Activated CD8-positive, alpha-beta T cell treated with anti-CD3 and anti-CD28 coated beads for 36 hours (primary cell): ENCODE measurements around the gene B3GAT1. TPM values are rescaled to one million over a fixed set of nuclear protein-coding genes. Genes with fewer than 3 reads are reported as not detected.

Experiments
- ATAC-seq: fragments of 200-7000 bp; cut with Tn5 transposase; one replicate; pipeline ENCODE4 v1.10.0; 2021; ENCODE audit warnings: mild to moderate bottlenecking, moderate library complexity
- CTCF ChIA-PET: fragments of 350-600 bp; sonication (Branson Sonifier 250); formaldehyde crosslinking; loops from one replicate; lab custom pipeline; 2021; ENCODE audit warnings: antibody characterized with exemption; lab: Charles Lee
- POLR2A ChIA-PET: fragments of 350-600 bp; sonication (Branson Sonifier 250); formaldehyde crosslinking; loops from one replicate; lab custom pipeline; 2021; ENCODE audit warnings: antibody characterized with exemption; lab: Charles Lee
- DNase-seq: peaks from one replicate; pipeline ENCODE4 v3.0.0-alpha.2; 2020
- H3K27ac Mint-ChIP-seq: one replicate; pipeline ENCODE4 v1.8.0; 2021; ENCODE audit warnings: mild to moderate bottlenecking, mixed read lengths
- H3K27me3 Mint-ChIP-seq: one replicate; pipeline ENCODE4 v1.8.0; 2021; ENCODE audit warnings: mixed read lengths
- H3K36me3 Mint-ChIP-seq: one replicate; pipeline ENCODE4 v1.8.0; 2021; ENCODE audit warnings: low read depth, mixed read lengths
- H3K4me1 Mint-ChIP-seq: one replicate; pipeline ENCODE4 v1.8.0; 2021; ENCODE audit warnings: low read depth, mixed read lengths
- H3K4me3 Mint-ChIP-seq: one replicate; pipeline ENCODE4 v1.8.0; 2021; ENCODE audit warnings: mild to moderate bottlenecking, moderate library complexity, mixed read lengths
- H3K9me3 Mint-ChIP-seq: one replicate; pipeline ENCODE4 v1.8.0; 2021; ENCODE audit warnings: mixed read lengths
- intact Hi-C: fragments of 100-400 bp; cut with micrococcal nuclease; formaldehyde crosslinking; loops from one replicate; pipeline ENCODE4 v1.10.0; 2022
- total RNA-seq, 2 experiments: library from RNA; stranded (reverse); gene quantifications; one replicate each; pipeline ENCODE4 v1.2.3, GENCODE V29; 2021
- TF ChIP-seq, protein P1 (sequence below): fragments of 200-600 bp; IDR thresholded peaks from one replicate; pipeline ENCODE4 v1.8.0; 2022; ENCODE audit warnings: antibody characterized with exemption, mild to moderate bottlenecking

The B3GAT1 gene
- total RNA-seq, 2 experiments from 2014 or later, result 0.07 TPM; not detected in 1

- Mint-ChIP-seq H3K27me3 (no peaks in the 10 kb centered on the region), H3K4me1 (no peaks in the 10 kb centered on the region), H3K27ac (no peak overlapping the region), H3K36me3 (no peaks in the 10 kb centered on the region), H3K9me3 (no peaks in the 10 kb centered on the region), H3K4me3 (no peak overlapping the region)
- ChIA-PET CTCF (no interaction called here), POLR2A (no interaction called here)
- TF ChIP-seq, protein P1, sequence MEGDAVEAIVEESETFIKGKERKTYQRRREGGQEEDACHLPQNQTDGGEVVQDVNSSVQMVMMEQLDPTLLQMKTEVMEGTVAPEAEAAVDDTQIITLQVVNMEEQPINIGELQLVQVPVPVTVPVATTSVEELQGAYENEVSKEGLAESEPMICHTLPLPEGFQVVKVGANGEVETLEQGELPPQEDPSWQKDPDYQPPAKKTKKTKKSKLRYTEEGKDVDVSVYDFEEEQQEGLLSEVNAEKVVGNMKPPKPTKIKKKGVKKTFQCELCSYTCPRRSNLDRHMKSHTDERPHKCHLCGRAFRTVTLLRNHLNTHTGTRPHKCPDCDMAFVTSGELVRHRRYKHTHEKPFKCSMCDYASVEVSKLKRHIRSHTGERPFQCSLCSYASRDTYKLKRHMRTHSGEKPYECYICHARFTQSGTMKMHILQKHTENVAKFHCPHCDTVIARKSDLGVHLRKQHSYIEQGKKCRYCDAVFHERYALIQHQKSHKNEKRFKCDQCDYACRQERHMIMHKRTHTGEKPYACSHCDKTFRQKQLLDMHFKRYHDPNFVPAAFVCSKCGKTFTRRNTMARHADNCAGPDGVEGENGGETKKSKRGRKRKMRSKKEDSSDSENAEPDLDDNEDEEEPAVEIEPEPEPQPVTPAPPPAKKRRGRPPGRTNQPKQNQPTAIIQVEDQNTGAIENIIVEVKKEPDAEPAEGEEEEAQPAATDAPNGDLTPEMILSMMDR, result no peak
- no peak for DNase-seq
- intact Hi-C loops, result no loop called here
- no peak for ATAC-seq
These were observed 40.4 kb downstream of the B3GAT1 start for GRCh38 chr11:134371436-134372185.

- ChIA-PET POLR2A (no interaction called here), CTCF (no interaction called here)
- Mint-ChIP-seq H3K36me3 (no peaks in the 10 kb centered on the region), H3K4me1 (no peaks in the 10 kb centered on the region), H3K4me3 (no peak overlapping the region), H3K27me3 (no peaks in the 10 kb centered on the region), H3K9me3 (no peaks in the 10 kb centered on the region), H3K27ac (no peak overlapping the region)
- TF ChIP-seq, protein P1, result no peak
- intact Hi-C loops, result no loop called here
- ATAC-seq (no peak), DNase-seq (no peak)
These were observed 41.3 kb downstream of the B3GAT1 start for GRCh38 chr11:134370526-134371435.

DNA sequence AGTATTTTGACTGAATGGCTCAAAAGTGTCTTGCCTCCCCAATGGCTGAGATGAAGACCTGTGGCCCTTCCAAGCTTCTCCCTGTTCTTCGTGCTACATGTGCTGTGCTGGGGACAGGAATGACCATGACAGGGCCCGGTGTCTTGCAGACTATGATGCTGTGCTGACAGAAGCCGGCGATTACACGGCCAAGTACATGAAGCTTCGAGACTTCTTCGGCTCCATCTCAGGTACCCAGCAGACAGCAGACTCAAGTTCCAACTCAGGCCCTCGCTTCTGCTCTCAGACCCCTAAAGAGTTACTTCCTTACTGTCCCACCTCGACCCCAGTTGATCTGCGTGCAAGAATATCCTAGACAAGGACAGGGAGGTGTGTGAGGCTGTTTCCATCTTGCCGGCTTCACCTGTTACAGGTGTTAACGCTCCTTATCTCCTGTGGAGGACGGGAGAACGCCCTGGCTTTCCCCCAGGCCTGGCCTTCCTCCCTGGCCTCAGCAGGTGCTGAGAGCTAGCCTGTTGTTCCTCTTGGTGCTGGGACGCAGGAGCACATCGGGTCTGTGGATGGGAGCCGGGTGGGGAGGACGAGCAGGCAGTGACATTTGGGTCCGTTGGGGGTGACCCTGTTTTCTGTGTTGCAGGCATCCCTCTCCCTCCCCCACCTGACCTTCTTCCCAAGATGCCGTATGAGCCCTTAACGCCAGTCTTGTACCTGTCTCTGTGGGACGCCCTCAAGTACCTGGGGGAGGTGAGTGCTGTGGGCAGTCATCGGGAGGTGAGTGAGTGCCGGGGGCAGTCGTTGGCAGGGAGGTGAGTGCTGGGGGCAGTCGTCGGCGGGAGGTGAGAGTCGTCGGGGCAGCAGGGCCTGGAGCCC lies 42.2 kb downstream of the B3GAT1 start:
- TF ChIP-seq, protein P1, result no peak
- intact Hi-C loops, result no loop called here
- no peak overlapping the region for H3K4me3 Mint-ChIP-seq
- no peak for ATAC-seq
- ChIA-PET POLR2A (no interaction called here), CTCF (no interaction called here)
- H3K36me3 Mint-ChIP-seq, result no peaks in the 10 kb centered on the region
- no peaks in the 10 kb centered on the region for H3K9me3 Mint-ChIP-seq
- no peaks in the 10 kb centered on the region for H3K4me1 Mint-ChIP-seq
- no peaks in the 10 kb centered on the region for H3K27me3 Mint-ChIP-seq
- DNase-seq, result no peak
- H3K27ac Mint-ChIP-seq, result no peak overlapping the region

- H3K27me3 Mint-ChIP-seq, result no peaks in the 10 kb centered on the region
- DNase-seq, result no peak
- ATAC-seq, result no peak
- CTCF ChIA-PET, result no interaction called here
- no peak overlapping the region for H3K27ac Mint-ChIP-seq
- no peaks in the 10 kb centered on the region for H3K36me3 Mint-ChIP-seq
- H3K9me3 Mint-ChIP-seq, result no peaks in the 10 kb centered on the region
- POLR2A ChIA-PET, result no interaction called here
- H3K4me1 Mint-ChIP-seq, result no peaks in the 10 kb centered on the region
- intact Hi-C loops, result no loop called here
- TF ChIP-seq, protein P1, result no peak
- H3K4me3 Mint-ChIP-seq, result no peak overlapping the region
These were observed 44.3 kb downstream of the B3GAT1 start for GRCh38 chr11:134367781-134368180.
